HG03025 (cell line): ENCODE measurements around the gene IL6ST.

Experiments
- ATAC-seq: cut with Tn5 transposase; IDR thresholded peaks from one replicate; pipeline ENCODE4 v1.9.1; 2021; ENCODE audit warnings: mild to moderate bottlenecking, moderate library complexity; ENCODE audit not compliant: unreplicated experiment, low FRiP score

Gene IL6ST

DNA sequence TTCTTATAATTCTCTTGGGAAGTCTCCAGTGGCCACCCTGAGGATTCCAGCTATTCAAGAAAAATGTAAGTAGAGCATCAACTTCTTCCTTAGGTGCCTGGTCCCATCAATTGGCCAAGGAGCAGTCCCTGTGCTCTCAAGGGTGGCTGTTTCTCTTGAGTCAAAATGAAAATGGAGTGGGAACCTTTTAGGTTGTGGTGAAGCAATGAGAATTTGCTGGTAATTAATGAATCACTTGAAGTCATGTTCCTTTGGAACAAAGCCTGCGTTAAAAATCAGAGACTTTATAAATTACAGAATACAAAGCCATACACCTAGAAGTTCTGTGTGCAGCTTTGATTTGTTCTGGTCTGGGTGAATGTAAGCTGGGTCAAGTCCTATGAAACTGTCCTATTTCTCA, 94.7 kb downstream of the IL6ST start:
- no peak for ATAC-seq

DNA sequence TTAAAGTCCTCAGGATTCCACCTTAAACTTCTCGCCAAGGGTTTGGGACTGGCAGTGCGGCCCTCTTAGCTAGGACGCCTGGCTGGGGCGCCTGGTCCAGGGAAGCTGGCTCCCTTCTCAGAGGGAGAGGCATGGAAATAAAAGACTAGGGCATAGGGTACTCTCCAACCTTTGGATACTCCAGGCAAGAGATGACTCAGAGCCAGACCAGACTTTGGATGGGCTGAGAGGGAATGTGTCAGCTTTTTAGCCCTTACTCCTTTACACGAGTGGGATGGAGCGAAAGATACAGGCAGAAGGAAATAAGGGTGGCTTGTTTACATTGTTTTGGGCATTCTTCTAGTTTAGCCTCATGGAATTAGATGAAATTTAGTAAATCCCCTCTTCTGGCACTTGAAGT, 95.4 kb downstream of the IL6ST start:
- ATAC-seq = no peak

DNA sequence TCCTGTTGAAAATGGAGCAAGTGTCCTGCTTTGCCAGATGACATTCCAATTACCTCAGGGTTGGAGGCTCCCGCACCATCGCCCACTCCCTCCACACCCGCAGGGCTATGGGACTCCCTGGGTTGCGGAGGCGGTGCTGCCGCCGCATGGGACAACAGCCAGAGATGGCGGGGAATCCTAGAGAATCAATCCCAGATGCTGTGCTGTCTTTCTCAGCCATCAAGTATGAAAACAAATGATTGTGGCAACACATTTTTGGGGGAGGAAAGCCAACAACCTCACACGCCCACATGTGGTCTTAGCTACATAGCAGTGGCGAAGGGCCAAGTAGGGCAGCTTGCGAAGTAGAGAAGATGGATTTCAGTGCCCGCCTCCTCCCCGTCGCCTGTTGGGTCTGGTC, 96.9 kb downstream of the IL6ST start:
- ATAC-seq = no peak

DNA sequence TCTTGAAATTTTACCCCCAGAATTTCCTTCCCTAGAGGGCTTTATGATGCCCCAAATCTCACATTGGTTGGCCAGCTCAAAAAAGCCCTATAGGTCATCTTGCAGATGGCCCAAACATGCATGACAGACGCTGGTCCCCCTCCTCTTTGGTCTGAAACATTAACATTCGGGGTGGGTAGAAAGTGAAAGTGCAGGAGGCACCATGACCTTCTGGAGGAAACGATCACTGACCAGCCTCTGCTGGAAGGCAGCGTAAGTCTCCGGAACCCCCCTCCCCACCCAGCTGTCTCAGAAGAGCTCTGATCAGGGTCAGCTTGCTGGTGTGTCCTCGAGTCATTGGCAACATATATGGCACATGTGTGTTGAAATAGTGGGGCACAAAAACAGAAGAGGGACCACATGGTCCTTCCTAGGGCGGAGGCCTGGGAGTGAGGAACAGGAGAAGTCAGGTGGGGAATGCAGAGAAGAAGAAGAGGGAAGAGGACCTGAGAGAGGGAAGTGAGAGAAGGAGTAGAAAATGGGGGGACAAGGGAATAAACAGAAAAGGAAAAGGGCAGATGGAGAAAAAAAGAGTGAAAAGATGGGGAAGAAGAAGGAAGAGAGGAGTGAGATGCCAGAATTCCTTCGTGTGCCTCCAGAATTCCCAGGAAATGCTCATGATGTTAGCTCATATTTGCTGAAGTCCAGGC, 97.4 kb downstream of the IL6ST start:
- no peak for ATAC-seq

DNA sequence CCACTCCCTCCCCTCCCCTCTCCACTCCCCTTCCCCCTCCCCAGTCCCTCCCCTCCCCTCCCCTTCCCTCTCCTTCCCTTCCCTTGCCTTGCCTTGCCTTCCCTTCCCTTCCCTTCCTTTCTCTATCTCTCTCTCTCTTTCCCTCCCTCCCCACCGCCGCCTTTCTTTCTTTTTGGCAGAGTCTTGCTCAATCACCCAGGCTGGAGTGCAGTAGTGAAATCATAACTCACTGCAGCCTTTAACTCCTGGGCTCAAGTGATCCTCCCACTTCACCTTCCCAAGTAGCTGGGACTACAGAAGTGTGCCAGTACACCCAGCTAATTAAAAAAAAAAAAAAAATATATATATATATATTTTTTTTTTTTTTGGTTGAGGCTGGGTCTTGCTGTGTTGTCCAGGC, 98.1 kb downstream of the IL6ST start:
- no peak for ATAC-seq

DNA sequence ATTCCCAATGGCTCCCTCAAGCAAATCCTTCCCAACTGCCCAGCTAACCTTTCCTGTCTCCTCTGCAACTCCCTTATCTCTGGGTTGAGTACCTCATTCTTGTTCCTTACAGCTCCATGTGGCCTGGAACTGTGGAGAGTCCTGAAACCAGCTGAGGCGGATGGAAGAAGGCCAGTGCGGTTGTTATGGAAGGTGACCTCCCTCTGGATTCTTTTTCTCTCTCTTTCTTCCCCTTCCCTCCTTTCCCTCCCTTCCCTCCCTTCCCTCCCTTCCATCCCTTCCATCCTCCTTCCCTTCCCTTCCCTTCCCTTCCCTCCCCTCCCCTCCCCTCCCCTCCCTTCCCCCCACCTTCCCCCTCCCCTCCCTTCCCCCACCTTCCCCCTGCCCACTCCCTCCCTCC, 98.5 kb downstream of the IL6ST start:
- ATAC-seq = no peak

DNA sequence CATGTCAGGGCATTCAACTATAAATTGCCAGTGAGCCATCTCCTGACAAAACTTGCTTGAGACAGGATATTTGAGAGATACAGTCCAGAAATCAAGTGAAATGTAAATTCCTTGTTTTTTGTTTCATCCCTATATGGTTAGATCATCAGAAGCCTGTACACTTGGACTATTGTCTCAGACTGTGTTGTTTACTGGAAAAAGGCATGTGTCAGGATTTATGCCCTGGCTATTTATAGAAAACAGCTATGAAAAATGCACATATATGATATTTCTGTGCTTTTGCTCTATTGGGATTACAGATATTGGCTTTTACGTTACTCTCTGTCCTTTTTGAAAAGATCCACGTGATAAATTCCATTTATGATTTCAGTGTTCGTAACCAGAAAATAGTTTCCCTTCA, 99.4 kb downstream of the IL6ST start:
- no peak for ATAC-seq

DNA sequence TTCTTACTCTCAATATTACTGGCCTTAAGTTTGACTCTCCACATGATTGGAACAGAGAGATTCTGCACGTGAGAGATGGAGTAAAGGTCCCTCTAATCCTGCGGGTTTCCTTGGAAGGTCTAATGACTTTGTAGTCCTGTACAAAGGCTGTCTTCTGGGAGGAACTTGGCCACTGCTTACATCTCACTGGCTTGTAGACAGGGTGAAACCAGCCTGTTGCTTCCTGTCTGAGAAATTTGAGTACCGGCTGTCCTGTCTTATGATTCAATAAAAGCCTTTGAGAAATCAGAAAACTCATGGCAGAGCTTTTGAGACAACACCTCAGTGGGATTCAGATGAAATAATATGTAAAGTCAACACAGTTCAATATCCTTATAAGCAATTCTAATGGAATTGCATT, 100.6 kb downstream of the IL6ST start:
- ATAC-seq = no peak

DNA sequence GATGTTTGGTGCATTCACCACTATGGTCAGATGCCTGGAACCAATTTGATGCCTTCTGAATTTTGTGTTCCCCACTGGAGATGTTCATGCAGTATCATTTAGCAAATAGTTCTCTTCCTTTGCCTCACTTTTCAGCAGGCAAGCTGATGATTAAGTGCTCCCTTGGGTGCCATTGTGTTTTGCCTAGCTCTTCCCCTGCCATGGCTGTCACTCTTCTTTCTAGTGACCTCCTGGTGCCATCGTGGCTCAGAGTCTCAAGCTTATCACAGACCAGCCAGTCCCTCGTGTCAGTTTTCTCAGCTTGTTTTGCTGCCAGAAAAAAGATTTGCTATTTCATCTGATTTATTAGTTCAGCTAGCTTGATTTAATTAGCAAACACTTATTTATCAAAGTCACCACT, 102.3 kb downstream of the IL6ST start:
- ATAC-seq = no peak

DNA sequence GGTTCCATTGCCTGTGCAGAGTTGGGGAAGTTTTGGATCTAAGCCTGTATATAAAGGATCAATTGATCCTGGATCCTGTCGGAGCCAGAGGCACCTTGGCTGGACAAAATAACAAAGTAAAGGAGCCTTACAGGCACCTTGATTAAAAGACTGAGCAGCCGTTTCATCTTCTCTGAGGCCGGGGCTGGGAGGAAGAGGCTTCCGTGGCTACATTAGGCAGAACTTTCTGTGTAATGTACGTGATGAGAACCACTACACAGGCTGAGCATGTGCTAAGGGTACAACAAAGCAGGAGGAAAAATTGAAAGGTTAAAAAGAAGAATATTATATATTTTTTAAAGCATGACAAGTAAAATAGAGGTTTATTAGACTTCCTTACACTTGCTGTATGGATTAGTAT, 106.6 kb downstream of the IL6ST start:
- ATAC-seq = no peak

DNA sequence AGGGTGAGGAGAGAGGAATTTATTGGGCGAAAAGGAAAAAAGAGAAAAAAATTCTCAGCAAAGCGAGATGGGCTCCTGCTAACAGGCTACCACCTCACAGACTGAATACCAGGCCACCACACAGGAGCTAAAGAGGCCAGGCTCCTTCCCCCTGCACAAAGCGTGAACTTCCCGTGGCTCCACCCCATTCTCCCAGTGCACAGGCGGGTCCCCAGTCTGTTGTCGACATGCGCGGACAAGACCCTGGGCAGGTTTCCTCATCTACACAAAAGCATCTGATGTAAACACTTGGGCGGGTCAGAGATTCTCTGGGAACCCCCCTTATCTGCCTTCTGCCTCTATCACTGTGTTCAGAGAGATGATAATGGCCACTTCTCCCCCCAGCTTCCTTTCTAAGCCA, 109.4 kb downstream of the IL6ST start:
- no peak for ATAC-seq
